ENCODE data around the gene CDC73. TPM values are rescaled to one million over a fixed set of nuclear protein-coding genes. Genes with fewer than 3 reads are reported as not detected.
"Not testable (repeated sequence)": the region's sequence is repeated elsewhere in the genome, so short reads cannot be mapped to it uniquely, and the experiment has no call there.

Gene CDC73
- total and polyA plus RNA-seq, 2 of the 13 experiments (the other 11 are each of a cell fraction or from before 2014, with no cell fraction given) = 20.2 to 26.3 TPM

- TF ChIP-seq ZHX1 (CRISPR knock-in tag; IDR thresholded peaks at IDR 0.05; ENCODE audit: low read depth) (no peak), POGZ (CRISPR knock-in tag; IDR thresholded peaks at IDR 0.05) (0 out of 2 replicates have a peak, but pooled peaks have one; percentile 45), SAP130 (CRISPR knock-in tag; IDR thresholded peaks at IDR 0.05; ENCODE audit: low read depth) (peak; percentile 59; the same call in 1 of the 2 replicates), MAFK (conservative IDR thresholded peaks at IDR 0.05 in 1 of 2, IDR thresholded peaks at IDR 0.05 in 1 of 2; ENCODE audit: low read length in 2 of 2) (peak in 1 of 2 experiments; percentile 21; a peak in 1 of 4 replicates)
Observed at GRCh38 chr1:193115629-193116227, 6.1 kb upstream of the CDC73 start (continued).

DNA sequence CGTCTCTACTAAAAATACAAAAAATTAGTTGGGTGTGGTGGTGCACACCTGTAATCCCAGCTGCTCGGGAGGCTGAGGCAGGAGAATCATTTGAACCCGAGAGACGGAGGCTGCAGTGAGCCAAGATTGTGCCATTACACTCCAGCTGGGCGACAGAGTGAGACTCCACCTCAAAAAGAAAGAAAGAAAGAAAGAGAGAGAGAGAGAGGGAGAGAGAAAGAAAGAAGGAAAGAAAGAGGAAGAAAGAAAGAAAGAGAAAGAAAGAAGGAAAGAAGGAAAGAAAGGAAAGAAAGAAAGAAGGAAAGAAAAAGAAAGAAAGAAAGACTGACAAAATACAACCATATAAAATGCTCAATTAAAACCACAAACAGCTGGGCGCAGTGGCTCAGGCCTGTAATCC, 4.7 kb upstream of the CDC73 start:
- intact Hi-C loops (cut with micrococcal nuclease; ENCODE audit: unreplicated experiment); H3K27ac ChIP-seq (ENCODE audit: extremely low read length, insufficient read depth, low read length); ATAC-seq; H3K4me2 ChIP-seq (ENCODE audit: low read depth, low read length); in situ Hi-C loops (cut with HindIII; ENCODE audit: extremely low pct_ligation_motif_present, low pct_unique_long_range_greater_than_20kb); H3K79me2 ChIP-seq (ENCODE audit: insufficient read depth, low read length); POLR2A ChIA-PET; CTCF ChIA-PET (ENCODE audit: low intra/inter-chr PET ratio, low total read pairs); H3K4me3 ChIP-seq (replicated peaks in 1 of 3; ENCODE audit: insufficient read depth in 1 of 3, low read depth in 2 of 3, low read length in 3 of 3); DNase-seq (ENCODE audit: low spot score); H3K9ac ChIP-seq (ENCODE audit: insufficient read depth, low read depth, low read length); H2AFZ ChIP-seq (ENCODE audit: low read length); BruUV-seq (replicated peaks); H4K20me1 ChIP-seq (ENCODE audit: insufficient read depth, low read length); H3K36me3 ChIP-seq (replicated peaks in 1 of 2; ENCODE audit: control insufficient read depth in 1 of 2, insufficient read depth in 2 of 2, low read length in 2 of 2); H3K27me3 ChIP-seq (ENCODE audit: control insufficient read depth in 1 of 2, insufficient read depth in 2 of 2, low read length in 2 of 2); H3K9me3 ChIP-seq (ENCODE audit: low read length); FAIRE-seq: not testable (repeated sequence)
- peaks cover 55% of the 10 kb centered on the region for H3K4me1 ChIP-seq (ENCODE audit: insufficient read depth, low read length)
- 96% methylated on average over 6 of the region's 6 CpGs for WGBS (ENCODE audit: low lambda C conversion rate)

Data from HepG2 (cell line).